ENCODE data around the gene RAB40C. TPM values are rescaled to one million over a fixed set of nuclear protein-coding genes. Genes with fewer than 3 reads are reported as not detected.

Gene RAB40C
- total RNA-seq, 1 experiment from 2014 or later, result 30.7 TPM

DNA sequence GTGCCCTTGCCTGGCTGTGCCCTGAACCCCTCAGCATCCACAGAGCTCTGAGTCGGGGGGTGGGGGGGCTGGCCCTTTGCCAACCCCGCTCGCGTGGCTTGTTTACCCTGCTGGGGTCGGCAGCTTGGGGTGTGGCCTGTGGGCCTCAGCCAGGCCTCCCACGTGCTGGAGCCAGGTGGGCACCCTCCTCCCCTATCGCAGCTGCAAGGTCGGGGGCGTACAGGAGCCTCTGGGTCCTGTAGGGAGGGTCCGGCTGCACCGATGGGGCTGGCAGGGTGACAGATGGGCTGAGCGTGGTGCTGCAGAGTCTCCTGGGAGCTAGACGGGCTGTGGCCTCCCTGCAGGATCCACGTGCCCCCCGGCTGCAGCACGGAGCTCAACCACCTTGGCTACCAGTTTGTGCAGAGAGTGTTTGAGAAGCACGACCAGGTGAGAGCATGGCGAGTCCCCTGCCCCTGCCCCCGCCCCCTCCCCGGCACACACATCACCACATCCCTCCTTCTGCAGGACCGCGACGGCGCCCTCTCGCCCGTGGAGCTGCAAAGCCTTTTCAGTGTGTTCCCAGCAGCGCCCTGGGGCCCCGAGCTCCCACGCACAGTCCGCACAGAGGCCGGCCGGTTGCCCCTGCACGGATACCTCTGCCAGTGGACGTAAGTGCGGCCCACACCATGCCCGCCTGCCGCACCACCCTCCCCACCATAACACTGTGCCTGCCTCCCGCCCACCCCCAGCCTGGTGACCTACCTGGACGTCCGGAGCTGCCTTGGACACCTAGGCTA, 81.7 kb downstream of the RAB40C start:
- H3K9me3 ChIP-seq (ENCODE audit: control insufficient read depth, insufficient read depth, low read depth, low read length), result no peaks in the 10 kb centered on the region
- in situ Hi-C loops (cut with HindIII; ENCODE audit: low pct_unique_long_range_greater_than_20kb, low sequenced_read_pairs) (no loop called here), intact Hi-C loops (cut with micrococcal nuclease; ENCODE audit: unreplicated experiment) (no loop called here)
- ChIA-PET POLR2A (no interaction called here), CTCF (no interaction called here)
- no peak for ATAC-seq
- no peak for TF ChIP-seq TCF7L2 (IDR thresholded peaks at IDR 0.05; ENCODE audit: low read depth, low read length)
- TF ChIP-seq, protein P1, sequence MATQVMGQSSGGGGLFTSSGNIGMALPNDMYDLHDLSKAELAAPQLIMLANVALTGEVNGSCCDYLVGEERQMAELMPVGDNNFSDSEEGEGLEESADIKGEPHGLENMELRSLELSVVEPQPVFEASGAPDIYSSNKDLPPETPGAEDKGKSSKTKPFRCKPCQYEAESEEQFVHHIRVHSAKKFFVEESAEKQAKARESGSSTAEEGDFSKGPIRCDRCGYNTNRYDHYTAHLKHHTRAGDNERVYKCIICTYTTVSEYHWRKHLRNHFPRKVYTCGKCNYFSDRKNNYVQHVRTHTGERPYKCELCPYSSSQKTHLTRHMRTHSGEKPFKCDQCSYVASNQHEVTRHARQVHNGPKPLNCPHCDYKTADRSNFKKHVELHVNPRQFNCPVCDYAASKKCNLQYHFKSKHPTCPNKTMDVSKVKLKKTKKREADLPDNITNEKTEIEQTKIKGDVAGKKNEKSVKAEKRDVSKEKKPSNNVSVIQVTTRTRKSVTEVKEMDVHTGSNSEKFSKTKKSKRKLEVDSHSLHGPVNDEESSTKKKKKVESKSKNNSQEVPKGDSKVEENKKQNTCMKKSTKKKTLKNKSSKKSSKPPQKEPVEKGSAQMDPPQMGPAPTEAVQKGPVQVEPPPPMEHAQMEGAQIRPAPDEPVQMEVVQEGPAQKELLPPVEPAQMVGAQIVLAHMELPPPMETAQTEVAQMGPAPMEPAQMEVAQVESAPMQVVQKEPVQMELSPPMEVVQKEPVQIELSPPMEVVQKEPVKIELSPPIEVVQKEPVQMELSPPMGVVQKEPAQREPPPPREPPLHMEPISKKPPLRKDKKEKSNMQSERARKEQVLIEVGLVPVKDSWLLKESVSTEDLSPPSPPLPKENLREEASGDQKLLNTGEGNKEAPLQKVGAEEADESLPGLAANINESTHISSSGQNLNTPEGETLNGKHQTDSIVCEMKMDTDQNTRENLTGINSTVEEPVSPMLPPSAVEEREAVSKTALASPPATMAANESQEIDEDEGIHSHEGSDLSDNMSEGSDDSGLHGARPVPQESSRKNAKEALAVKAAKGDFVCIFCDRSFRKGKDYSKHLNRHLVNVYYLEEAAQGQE (IDR thresholded peaks at IDR 0.05; ENCODE audit: insufficient read depth in 1 of 2, low read depth in 2 of 2, low read length in 1 of 2), result no peak
- no peak for TF ChIP-seq SIN3A (IDR thresholded peaks at IDR 0.05; ENCODE audit: borderline replicate concordance, insufficient read depth, low read depth, low read length)
- no peak for TF ChIP-seq POLR2AphosphoS5 (IDR thresholded peaks at IDR 0.05; ENCODE audit: low read depth, low read length)
- TF ChIP-seq, protein P2, sequence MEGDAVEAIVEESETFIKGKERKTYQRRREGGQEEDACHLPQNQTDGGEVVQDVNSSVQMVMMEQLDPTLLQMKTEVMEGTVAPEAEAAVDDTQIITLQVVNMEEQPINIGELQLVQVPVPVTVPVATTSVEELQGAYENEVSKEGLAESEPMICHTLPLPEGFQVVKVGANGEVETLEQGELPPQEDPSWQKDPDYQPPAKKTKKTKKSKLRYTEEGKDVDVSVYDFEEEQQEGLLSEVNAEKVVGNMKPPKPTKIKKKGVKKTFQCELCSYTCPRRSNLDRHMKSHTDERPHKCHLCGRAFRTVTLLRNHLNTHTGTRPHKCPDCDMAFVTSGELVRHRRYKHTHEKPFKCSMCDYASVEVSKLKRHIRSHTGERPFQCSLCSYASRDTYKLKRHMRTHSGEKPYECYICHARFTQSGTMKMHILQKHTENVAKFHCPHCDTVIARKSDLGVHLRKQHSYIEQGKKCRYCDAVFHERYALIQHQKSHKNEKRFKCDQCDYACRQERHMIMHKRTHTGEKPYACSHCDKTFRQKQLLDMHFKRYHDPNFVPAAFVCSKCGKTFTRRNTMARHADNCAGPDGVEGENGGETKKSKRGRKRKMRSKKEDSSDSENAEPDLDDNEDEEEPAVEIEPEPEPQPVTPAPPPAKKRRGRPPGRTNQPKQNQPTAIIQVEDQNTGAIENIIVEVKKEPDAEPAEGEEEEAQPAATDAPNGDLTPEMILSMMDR (IDR thresholded peaks at IDR 0.05), result no peak
- DNase-seq (ENCODE audit: low read depth, low spot score), result no peak
- peaks cover 3% of the 10 kb centered on the region; the same call in 1 of the 2 replicates for H3K36me3 ChIP-seq (ENCODE audit: control insufficient read depth, insufficient read depth, low read length)
- H3K27ac ChIP-seq (ENCODE audit: low read length), result no peak overlapping the region
- H3K4me1 ChIP-seq (ENCODE audit: control insufficient read depth, insufficient read depth, low read length), result peaks cover 28% of the 10 kb centered on the region
- no peak overlapping the region for H3K4me3 ChIP-seq (ENCODE audit: low read depth in 2 of 2, low read length in 2 of 2)
- H3K27me3 ChIP-seq (ENCODE audit: control insufficient read depth, insufficient read depth, low read length), result no peaks in the 10 kb centered on the region
- no TSS peak for BruUV-seq (replicated peaks)

DNA sequence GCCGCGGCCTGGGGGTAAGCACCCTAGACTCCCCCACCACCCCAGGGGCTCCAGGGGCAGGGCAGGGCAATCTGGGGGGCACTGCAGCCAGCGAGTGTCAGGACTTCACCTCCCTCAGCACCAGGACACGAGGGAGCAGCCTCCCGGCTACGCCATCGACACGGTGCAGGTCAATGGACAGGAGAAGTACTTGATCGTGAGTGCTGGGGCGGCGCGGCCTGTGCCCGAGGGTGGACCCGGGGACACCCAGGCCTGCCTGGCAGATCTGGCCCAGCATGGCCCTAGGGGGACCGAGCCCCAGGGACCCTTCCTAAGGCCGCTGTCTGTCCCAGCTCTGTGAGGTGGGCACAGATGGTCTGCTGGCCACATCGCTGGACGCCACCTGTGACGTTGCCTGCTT, 82.5 kb downstream of the RAB40C start:
- no peak overlapping the region for H3K27ac ChIP-seq (ENCODE audit: low read length)
- ChIA-PET POLR2A (no interaction called here), CTCF (no interaction called here)
- no peaks in the 10 kb centered on the region for H3K9me3 ChIP-seq (ENCODE audit: control insufficient read depth, insufficient read depth, low read depth, low read length)
- intact Hi-C loops (cut with micrococcal nuclease; ENCODE audit: unreplicated experiment) (no loop called here), in situ Hi-C loops (cut with HindIII; ENCODE audit: low pct_unique_long_range_greater_than_20kb, low sequenced_read_pairs) (no loop called here)
- TF ChIP-seq TCF7L2 (IDR thresholded peaks at IDR 0.05; ENCODE audit: low read depth, low read length), result no peak
- TF ChIP-seq, protein P1 (IDR thresholded peaks at IDR 0.05; ENCODE audit: insufficient read depth in 1 of 2, low read depth in 2 of 2, low read length in 1 of 2), result no peak
- TF ChIP-seq POLR2AphosphoS5 (IDR thresholded peaks at IDR 0.05; ENCODE audit: low read depth, low read length), result no peak
- TF ChIP-seq, protein P2 (IDR thresholded peaks at IDR 0.05), result no peak
- no peak for TF ChIP-seq SIN3A (IDR thresholded peaks at IDR 0.05; ENCODE audit: borderline replicate concordance, insufficient read depth, low read depth, low read length)
- H3K36me3 ChIP-seq (ENCODE audit: control insufficient read depth, insufficient read depth, low read length), result peaks cover 3% of the 10 kb centered on the region; the same call in 1 of the 2 replicates
- peaks cover 28% of the 10 kb centered on the region for H3K4me1 ChIP-seq (ENCODE audit: control insufficient read depth, insufficient read depth, low read length)
- no peaks in the 10 kb centered on the region for H3K27me3 ChIP-seq (ENCODE audit: control insufficient read depth, insufficient read depth, low read length)
- DNase-seq (ENCODE audit: low read depth, low spot score), result no peak
- no peak overlapping the region for H3K4me3 ChIP-seq (ENCODE audit: low read depth in 2 of 2, low read length in 2 of 2)
- BruUV-seq (replicated peaks), result no TSS peak
- no peak for ATAC-seq
